RCC 7860 (cell line): ENCODE results near the gene DNMBP.
"Not testable (repeated sequence)": the region's sequence is repeated elsewhere in the genome, so short reads cannot be mapped to it uniquely, and the experiment has no call there.

Experiments used
- DNase-seq: peaks from one replicate; pipeline ENCODE4 v3.0.0-alpha.2; 2015; ENCODE audit warnings: low spot score
- FAIRE-seq: peaks from 2 replicates; lab custom pipeline; 2012; peaks lifted over from hg19 to GRCh38; lab: Jason Lieb, UNC

DNMBP gene

GRCh38 chr10:99995269-99995668, 14.5 kb downstream of the DNMBP start:
- DNase-seq (no peak), FAIRE-seq (no peak)

GRCh38 chr10:99994801-99995200, 14.9 kb downstream of the DNMBP start:
- DNase-seq = no peak
- no peak for FAIRE-seq

- FAIRE-seq = no peak
- DNase-seq = no peak
Observed at GRCh38 chr10:99993701-99994689, 15.8 kb downstream of the DNMBP start.

GRCh38 chr10:99985637-99986036, 24.1 kb downstream of the DNMBP start:
- not testable (repeated sequence) for FAIRE-seq, DNase-seq

GRCh38 chr10:99984211-99985034, 25.3 kb downstream of the DNMBP start:
- FAIRE-seq (no peak), DNase-seq (no peak)

GRCh38 chr10:99983280-99983988, 26.3 kb downstream of the DNMBP start:
- DNase-seq = no peak
- no peak for FAIRE-seq

GRCh38 chr10:99982728-99983127, 27.0 kb downstream of the DNMBP start:
- DNase-seq (no peak), FAIRE-seq (no peak)

- FAIRE-seq (no peak), DNase-seq (no peak)
Observed at GRCh38 chr10:99981581-99982199, 28.1 kb downstream of the DNMBP start.

GRCh38 chr10:99979066-99979685, 30.6 kb downstream of the DNMBP start:
- DNase-seq (no peak), FAIRE-seq (no peak)

GRCh38 chr10:99977916-99978315, 31.8 kb downstream of the DNMBP start:
- FAIRE-seq (no peak), DNase-seq (no peak)

- peak; percentile 88 for FAIRE-seq
Observed at GRCh38 chr10:99976886-99977665, 32.7 kb downstream of the DNMBP start.

GRCh38 chr10:99975942-99976809, 33.6 kb downstream of the DNMBP start:
- no peak for DNase-seq
- FAIRE-seq = no peak

More at GRCh38 chr10:99976886-99977665, 32.7 kb downstream of the DNMBP start:
- peak; percentile 86 for DNase-seq

GRCh38 chr10:99975106-99975829, 34.5 kb downstream of the DNMBP start:
- no peak for FAIRE-seq
- DNase-seq = no peak

- DNase-seq (no peak), FAIRE-seq (no peak)
Observed at GRCh38 chr10:99973190-99973589, 36.6 kb downstream of the DNMBP start.

- FAIRE-seq (no peak), DNase-seq (no peak)
Observed at GRCh38 chr10:99967961-99968360, 41.8 kb downstream of the DNMBP start.

- DNase-seq (peak; percentile 99), FAIRE-seq (peak; percentile 99)
Observed at GRCh38 chr10:99966306-99966705, 43.4 kb downstream of the DNMBP start.

- FAIRE-seq (no peak), DNase-seq (no peak)
Observed at GRCh38 chr10:99965700-99966099, 44.0 kb downstream of the DNMBP start.

- FAIRE-seq (no peak), DNase-seq (no peak)
Observed at GRCh38 chr10:99964791-99965190, 45.0 kb downstream of the DNMBP start.
